AG10803 (cell line): ENCODE data around the gene TPSD1.

ENCODE experiments used
- DNase-seq: peaks from one replicate; pipeline ENCODE4 v3.0.0; 2010; ENCODE audit warnings: low read depth
- H3K4me3 ChIP-seq: 2 replicates; pipeline ENCODE4 v1.5.1; 2011; ENCODE audit warnings: mild to moderate bottlenecking, low read length, control low read depth
- CTCF ChIP-seq: conservative IDR thresholded peaks from 2 replicates; pipeline ENCODE4 v1.5.1; 2011; ENCODE audit warnings: mild to moderate bottlenecking, low read length, control low read depth, inconsistent platforms

TPSD1 gene

GRCh38 chr16:1285669-1286512, 30.0 kb downstream of the TPSD1 start:
- TF ChIP-seq CTCF = no peak
- no peak overlapping the region for H3K4me3 ChIP-seq
- DNase-seq = no peak

GRCh38 chr16:1286513-1287094, 30.7 kb downstream of the TPSD1 start:
- TF ChIP-seq CTCF = no peak
- no peak for DNase-seq
- H3K4me3 ChIP-seq = no peak overlapping the region

GRCh38 chr16:1287982-1288670, 32.3 kb downstream of the TPSD1 start:
- no peak for DNase-seq
- H3K4me3 ChIP-seq = no peak overlapping the region
- TF ChIP-seq CTCF = no peak

- DNase-seq = no peak
- TF ChIP-seq CTCF = no peak
- H3K4me3 ChIP-seq = no peak overlapping the region
These were observed 33.1 kb downstream of the TPSD1 start for GRCh38 chr16:1288813-1289476.

GRCh38 chr16:1289477-1289866, 33.6 kb downstream of the TPSD1 start:
- no peak overlapping the region for H3K4me3 ChIP-seq
- no peak for DNase-seq
- no peak for TF ChIP-seq CTCF

- H3K4me3 ChIP-seq = no peak overlapping the region
- DNase-seq = no peak
- no peak for TF ChIP-seq CTCF
These were observed 34.2 kb downstream of the TPSD1 start for GRCh38 chr16:1290063-1290501.
